NCI-H2081 (cell line): ENCODE results near the gene OSBPL8.

ENCODE experiments used
- DNase-seq, 2 experiments: peaks; one replicate each; lab custom pipeline; 2025; lab: John Stamatoyannopoulos, UW

The OSBPL8 gene, protein sequence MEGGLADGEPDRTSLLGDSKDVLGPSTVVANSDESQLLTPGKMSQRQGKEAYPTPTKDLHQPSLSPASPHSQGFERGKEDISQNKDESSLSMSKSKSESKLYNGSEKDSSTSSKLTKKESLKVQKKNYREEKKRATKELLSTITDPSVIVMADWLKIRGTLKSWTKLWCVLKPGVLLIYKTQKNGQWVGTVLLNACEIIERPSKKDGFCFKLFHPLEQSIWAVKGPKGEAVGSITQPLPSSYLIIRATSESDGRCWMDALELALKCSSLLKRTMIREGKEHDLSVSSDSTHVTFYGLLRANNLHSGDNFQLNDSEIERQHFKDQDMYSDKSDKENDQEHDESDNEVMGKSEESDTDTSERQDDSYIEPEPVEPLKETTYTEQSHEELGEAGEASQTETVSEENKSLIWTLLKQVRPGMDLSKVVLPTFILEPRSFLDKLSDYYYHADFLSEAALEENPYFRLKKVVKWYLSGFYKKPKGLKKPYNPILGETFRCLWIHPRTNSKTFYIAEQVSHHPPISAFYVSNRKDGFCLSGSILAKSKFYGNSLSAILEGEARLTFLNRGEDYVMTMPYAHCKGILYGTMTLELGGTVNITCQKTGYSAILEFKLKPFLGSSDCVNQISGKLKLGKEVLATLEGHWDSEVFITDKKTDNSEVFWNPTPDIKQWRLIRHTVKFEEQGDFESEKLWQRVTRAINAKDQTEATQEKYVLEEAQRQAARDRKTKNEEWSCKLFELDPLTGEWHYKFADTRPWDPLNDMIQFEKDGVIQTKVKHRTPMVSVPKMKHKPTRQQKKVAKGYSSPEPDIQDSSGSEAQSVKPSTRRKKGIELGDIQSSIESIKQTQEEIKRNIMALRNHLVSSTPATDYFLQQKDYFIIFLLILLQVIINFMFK

DNA sequence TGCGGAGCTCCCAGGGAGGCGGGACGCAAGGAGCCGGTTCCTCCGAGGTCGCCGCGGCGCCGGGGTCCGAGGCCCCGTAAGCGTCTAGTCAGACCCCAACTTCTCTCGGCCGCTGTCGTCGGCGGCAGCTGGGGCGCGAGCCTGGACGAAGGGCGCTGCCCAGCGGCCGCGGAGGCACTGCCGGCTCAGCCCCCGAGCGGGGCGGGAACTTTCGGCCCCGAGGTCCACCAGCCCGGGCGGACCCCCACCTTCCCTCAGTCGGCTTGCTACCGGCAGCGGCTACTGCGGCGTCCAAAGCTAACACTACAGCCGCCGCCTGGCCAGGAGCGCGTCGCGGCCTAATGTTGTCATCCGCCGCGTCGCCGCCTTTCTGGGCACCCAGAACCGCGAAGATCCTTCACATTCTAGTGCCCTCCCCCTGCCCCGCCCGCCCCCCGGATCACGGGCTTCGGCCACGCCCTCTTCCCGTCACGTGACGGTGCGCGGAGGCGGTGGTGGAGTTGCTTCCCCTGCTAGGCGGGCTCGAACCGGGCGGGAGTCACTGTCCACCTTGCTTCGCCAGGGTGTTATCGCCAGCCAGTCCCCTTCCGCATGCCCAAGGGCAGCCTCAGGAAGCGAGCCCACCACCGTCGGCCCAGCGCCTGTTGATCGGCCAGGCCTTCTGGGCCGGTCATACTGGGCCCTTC is at the start of gene OSBPL8:
Gene OSBPL8, minus strand, starts transcription at position 372 of the 686 bp plus-strand sequence. CDS start 72,220 bp downstream, outside the sequence.
- DNase-seq, result peak; percentile 93 to 94

DNA sequence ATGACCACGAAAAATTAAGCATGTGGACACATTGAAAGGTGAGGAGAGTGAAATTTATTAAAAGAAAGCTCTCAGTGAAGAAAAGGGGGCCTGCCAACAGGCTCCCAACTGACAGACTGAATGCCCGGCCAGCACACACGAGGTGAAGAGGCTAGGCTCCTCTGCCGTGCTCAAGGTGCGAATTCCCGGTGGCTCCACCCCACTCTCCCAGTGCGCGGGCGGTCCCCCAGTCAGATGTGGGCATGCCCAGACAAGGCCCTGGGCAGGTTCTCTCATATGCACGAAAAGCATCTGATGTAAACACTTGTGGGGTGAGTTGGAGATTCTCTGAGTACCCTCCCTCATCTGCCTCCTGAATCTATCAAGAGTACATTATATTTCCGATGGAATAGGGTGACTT is 48.5 kb upstream of the OSBPL8 start:
- no peak for DNase-seq

DNA sequence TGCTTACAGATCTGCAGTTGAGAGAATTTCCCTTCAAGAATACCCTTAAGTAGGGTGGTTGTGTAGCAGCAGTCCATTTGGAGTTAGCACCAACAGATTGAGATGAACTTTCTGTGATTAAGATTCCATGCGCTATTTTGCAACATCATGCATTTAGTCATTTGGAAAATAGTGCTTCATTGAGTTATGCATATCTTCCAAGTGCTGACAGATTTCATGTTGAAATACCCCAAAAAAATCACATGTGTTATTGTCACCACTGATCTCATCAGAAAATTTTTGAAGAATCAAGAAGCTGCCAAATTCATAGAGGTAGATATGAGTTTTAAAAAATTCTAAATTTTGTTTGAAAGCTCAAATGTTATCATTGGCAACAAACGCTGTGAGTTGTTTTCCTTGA is 35.5 kb upstream of the OSBPL8 start:
- no peak for DNase-seq

DNA sequence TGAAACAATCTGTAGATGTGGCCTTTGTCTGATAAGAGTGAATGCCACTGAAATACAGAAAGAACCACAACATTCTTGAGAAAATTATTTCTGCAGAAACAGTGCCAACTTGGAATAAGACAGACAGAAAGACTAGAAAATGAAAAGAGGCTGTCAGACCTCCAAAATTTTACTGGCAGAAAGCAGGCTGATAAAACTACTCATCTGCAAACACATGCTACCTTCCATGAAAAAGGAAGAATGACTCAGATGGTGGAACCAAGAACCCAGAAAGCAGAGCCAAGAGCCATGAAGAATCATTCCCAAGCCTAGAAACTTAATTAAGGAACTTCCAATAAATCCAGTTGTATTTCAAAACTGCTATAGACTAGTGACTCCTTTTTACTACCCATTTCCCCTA is 31.9 kb upstream of the OSBPL8 start:
- no peak for DNase-seq

DNA sequence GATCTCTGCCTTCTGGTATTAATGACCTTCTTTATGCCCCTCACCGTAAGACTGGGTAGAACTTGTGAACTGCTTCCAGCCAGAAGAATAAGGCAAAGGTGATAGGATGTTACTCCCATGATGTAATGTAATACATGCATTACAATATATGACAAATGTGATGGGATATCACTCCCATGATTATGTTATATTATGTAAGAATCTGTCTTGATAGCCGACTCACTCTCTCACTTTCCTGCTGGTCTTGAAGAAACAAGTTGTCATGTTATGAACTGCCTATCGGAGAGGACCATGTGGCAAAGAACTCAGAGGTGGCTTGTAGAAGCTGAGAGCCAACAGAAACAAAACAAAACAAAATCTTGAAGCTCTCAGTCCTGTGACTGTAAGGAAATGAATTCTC is 30.6 kb upstream of the OSBPL8 start:
- no peak for DNase-seq

DNA sequence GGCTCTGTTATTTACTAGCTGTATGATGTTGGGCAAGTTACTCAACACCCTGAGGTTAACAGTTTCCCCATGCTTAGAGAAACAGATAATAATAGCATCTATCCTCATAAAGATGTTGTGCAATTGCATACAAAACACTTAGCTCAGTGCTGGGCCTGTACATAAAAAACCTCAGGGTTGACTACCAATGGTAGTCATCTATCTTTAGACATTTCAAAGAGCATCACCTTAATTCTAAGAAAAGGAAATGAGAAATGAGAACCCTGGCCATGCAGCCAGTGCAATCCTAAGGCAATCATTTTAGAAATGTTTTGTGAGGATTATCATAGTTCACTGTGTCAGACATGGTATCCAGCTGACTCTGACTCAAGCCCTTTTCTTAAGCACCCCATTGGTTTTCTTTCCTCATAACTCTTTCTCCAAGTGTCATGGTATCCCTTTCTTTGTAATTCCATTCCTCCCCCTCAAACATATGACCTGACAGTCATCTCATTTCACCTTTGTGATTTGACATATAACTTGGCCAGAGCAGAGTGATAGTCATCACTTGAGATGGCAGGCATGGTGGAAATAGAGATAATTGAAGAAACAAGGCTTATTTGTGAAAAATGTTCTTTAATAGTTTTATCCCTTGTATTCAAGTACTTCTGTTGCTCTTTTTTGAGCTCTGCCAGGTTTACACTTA is 29.5 kb upstream of the OSBPL8 start:
- DNase-seq, result no peak

DNA sequence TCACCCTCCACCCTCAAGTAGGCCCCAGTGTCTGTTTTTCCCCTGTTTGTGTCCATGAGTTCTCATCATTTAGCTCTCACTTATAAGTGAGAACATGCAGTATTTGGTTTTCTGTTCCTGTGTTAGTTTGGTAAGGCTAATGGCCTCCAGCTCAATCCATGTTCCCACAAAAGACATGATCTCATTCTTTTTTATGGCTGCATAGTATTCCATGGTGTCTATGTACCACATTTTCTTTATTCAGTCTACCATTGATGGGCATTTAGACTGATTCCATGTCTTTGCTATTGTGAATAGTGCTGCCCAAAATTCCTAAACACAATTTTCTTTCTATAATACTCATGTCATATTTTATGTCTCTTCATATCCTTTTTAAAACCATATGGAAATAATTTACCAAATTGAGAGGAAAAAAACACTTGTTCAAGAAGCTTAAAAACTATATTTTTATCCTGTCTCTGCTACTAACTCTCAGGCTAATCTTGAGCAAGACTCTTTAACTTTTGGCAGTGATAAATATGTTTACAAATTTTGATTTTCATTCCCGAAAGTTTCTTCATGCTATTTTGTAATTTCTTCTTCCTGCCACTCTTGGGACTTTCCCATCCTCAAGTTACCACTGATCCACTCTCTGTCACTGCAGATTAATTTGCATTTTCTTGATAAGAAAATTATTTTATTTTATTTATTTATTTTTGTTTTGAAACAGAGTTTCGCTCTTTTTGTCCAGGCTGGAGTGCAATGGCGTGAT is 28.0 kb upstream of the OSBPL8 start:
- DNase-seq, result no peak

DNA sequence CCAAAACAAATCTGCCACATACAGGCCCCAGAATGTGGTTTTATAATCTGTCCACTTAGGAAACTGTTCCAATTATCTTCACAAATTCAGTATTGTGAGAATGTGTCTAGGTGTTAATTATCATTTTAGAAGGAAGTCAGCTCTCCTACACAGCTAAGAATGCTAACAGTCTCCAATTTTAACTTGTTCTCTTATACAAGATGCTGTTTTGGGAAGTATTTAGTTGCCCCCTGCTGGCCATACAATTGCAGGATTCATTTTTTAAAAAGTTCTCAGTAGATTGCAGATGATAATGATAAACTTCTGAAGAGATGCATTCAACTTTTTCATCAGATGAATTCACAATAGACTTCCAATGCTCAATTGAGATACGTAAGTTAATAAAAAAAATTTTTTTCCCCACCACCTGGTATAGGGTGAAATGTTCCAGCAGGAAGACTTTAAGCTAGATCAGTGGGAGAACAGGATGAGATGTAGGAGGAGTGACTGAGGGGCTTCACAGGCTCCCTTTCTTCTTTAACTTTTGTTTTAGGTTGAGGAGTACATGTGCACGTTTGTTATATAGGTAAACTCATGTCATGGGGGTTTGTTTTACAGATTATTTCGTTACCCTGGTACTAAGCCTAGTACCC is 27.3 kb upstream of the OSBPL8 start:
- peak; percentile 5 to 8 for DNase-seq

DNA sequence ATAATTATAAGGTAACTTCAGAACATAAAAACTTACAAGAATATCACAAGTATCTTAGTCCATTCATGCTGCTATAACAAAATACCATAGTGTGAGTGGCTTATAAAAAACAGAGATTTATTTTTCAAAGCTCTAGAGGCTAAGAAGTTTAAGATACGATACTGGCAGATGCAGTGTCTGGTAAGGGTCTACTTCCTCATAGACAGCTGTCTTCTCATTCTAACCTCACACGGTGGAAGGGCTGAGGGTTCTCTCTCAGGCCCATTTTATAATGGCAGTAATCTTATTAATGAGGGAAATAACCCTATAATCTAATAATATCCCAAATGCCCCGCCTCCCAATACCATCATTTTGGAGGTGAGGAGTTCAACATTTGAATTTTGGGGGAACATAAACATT is 23.7 kb upstream of the OSBPL8 start:
- DNase-seq, result no peak

DNA sequence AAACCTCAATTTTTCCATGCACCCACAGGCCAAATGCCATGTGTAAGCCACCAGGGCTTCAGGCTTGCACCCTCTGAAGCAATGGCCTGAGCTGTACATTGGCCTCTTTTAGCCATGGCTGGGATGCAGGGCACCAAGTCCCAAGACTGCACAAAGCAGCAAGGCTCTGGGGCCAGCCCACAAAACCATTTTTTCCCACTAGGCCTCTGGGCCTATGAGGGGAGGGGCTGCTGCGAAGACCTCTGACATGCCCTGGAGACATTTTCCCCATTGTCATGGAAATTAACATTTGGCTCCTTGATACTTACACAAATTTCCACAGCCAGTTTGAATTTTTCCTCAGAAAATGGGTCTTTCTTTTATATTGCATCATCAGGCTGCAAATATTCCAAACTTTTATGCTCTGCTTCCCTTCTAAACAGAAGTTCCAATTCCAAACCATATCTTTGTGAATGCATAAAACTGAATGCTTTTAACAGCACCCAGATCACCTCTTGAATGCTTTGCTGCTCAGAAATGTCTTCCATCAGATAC is 14.3 kb upstream of the OSBPL8 start:
- DNase-seq, result no peak

DNA sequence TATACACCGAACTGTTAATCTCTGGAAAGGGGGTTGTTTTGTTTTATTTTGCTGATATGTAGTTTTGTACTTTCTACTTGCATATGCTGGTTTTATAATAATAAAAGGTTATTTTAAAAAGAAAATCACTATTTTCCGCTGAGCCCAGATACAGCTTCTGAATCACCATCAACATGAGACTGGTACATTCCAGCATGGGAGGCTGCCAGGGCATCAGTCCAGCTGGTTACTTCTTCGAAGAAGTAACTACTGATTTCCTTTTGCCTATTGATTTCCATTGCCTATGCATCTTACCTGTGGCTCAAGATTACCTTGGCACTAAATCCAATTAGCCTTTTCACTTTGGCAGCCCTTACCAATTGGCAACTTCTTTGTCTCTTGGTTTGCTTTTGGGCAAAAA is 11.7 kb upstream of the OSBPL8 start:
- no peak for DNase-seq

DNA sequence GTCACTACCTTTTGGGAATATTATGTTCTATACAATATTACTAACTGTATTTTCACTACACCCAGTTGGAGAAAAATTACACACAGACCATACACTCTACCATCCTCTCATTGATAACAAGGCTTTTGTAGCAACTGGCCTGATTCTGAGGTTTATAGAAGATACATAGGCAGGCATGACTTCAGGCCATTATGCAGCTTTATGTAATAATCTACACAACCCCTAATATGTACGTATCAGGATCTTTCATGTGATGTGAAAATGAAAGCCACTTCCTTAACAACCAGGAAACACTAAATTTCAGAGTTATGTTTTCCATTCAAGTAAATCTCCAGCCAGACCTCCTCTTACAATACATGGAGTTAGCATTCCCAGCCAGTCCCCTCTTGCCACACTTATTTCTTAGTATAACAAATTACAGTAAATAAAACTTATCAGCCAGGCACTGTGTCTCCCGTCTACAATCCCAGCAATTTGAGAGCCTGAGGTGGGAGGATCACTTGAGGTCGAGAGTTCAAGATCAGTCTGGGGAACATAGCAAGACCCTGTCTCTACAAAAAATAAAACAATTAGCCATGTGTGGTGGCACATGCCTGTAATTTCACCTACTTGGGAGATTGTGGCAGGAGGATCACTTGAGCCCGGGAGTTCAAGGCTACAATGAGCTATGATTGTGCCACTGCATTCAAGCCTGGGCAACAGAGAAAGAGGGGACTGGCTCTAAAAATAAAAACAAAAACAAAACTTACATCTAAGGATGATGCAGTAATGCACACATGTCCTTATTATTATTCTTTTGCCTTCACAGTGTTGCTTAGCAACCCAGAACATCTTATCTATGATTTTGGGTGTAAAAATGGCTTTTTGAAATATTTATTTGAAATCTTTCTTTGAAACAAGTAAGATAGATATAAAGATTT is 10.4 kb upstream of the OSBPL8 start:
- DNase-seq, result no peak

DNA sequence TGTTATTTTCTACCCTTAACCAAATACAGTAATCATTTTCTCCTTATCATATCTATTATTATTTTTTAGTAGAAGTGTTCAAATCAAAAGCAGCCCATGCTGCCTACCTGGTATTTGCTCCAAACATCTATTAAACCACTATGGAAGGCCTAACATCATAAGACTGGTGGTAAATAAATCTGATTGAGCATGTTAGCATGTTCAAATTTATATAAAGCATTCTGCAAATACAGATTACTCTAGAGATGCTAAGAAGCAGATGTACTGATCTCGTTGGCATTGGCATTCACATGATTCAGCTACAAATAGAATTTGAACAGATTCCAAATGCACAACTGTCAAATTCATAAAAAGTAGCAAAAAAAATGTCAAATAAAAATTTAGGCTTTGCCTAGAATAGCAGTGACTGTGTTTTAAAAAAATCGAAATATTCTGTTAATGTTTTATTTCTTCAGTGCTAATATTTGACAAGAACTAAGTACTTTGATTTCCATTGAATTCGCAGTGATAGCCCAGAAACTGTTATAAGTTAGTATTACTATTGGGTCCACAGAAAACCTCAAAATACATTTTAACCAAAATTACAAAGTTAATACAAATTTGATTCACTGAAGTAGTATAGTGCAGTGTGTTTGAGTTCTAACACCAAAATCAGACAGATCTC is 9.4 kb upstream of the OSBPL8 start:
- DNase-seq, result no peak

DNA sequence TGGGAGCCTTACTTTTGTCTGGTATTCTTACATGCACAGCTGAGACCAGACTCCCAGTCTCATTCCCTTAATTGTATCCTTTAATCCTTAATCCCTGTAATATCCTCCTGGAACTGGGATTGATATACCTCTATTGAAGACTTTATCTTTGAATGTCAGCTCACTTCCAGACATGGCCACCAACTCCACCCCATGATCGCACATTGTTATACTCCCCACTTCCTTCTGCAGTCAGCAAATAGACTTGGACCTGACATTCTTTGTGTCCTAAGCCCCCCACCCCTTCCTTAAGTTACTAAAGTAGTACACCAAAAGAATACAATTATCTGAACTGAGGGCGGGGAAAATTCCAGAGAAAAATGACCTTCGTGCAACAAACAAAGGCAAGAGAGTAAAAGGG is 8.6 kb upstream of the OSBPL8 start:
- no peak for DNase-seq

DNA sequence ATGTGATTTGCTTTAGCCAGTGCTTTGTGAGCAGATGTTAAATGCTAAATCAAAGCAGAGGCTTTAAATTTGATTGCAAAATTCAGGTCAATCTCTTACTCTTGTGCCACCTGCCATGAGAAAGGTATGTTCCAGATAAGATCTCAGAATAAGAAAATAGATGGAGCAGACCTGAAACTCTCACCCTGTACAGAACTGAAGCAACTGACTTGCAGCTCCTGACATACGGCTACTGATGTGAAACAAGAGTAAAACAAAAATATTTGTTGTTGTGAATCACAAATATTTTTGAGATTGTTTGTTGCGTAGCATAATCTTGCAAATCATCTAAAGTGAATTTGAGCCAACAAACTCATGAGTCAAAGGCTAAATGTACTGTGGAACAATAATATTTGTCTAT is 3.5 kb upstream of the OSBPL8 start:
- no peak for DNase-seq

DNA sequence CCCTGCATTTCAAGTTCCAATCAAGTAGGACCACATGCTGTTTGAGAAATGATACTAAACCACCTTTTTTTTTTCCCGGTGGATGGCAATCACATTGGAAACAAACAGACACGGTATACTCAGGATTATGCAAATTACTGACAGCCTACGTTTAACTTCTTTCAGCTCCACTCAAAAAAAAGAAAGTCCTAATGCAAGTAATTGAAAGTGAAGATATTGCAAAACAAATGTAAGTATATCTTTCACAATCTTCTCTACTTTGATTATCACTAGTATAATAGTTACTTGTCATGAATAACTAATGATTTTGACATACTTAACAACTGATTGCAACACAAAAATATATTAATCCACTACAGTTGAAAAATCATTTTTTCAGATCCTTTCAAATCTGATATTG is 2.6 kb upstream of the OSBPL8 start:
- no peak for DNase-seq

DNA sequence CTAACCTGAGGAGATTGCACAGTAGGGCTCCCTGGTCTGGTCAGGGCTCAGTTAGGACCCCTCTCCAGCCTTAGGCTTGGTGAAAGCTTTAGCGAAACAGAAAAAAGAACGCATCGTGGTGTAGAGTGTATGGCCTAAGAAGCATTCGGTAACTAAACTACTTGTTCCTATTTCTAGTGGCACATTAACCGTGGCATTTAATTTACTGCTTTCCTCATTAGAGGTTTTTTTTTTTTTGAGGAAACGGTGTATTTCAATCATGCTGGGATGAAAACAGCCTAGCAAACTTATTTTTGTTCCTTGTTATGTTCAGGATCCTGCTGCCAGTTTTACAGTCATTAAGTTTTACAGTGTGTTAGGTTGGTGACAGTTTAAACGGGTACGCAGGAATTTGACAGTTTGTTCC is 518 bp upstream of the OSBPL8 start:
- DNase-seq, result no peak

DNA sequence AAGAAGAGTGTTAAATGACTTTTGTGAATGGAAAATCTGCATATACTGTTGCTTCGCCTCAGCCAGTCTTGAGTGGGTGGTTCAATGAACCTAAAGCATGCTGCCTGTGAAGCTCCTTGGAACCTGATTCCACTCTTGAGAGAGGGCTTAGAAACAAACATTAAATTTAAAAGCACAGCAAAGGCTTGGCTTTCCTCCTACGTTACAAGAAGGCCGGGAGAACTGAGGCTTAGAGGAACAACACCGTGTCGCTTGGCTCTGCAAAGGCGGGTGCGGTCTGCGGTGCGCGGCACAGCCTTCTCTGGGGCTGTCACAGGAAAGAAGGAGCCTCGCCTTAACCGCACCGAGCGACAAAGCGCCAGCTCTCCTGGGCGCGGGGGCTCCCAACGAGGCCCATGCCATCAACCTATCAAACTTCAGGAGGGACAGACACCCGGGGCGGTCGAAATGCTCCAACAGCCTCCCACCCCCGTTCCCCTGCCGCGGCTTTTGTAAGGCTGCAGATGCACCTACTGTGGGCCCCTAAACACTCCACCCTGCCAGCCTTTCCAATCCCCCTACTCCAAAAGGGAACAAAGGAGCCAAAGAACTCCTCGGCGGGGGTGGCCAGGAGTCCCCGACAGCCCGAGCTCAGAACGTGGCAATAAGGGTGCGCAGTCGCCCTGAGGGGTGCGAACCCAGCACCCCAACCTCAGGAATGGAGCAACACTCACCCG is 729 bp downstream of the OSBPL8 start:
- peak; percentile 41 to 53 for DNase-seq
